Measurements from ENCODE around the gene PIGZ. TPM values are rescaled to one million over a fixed set of nuclear protein-coding genes. Genes with fewer than 3 reads are reported as not detected.

The PIGZ gene
- total and polyA plus RNA-seq, 4 donors = 1.4 to 5.5 (median 2.2) TPM

DNA sequence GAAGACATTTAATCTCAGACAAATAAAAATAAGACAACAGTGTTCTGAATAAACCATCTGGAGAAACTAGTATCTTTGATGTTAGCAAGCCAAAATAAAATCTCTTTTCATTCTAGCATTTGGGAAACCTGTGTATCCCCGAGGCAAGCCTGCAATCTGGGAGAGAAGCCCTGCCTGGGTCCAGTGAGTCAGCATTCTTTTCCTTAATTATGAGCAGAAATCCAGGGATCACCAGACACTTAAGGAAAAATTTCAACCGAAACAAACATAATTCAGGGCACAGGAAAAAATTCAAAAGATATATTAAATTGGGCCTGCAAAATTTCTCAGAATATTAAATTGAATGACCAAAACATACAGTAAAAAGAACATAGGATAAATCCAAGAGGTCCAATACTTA is 30.5 kb downstream of the PIGZ start:
- Histone ChIP-seq H3K36me3 (ENCODE audit: control insufficient read depth in 4 of 4, insufficient read depth in 4 of 4, low read length in 4 of 4) (peaks cover 15 to 42% (median 31%) of the 10 kb centered on the region in 4 donors), H3K27ac (ENCODE audit: low read depth in 1 of 2, low read length in 1 of 2) (no peak overlapping the region), H3K4me1 (ENCODE audit: control insufficient read depth in 5 of 5, insufficient read depth in 5 of 5, low read length in 5 of 5) (peaks cover 0 to 11% (median 3%) of the 10 kb centered on the region in 5 donors), H3K4me3 (no peak overlapping the region), H3K9me3 (ENCODE audit: control insufficient read depth in 4 of 4, insufficient read depth in 3 of 4, low read length in 3 of 4) (no peaks in the 10 kb centered on the region), H3K9ac (ENCODE audit: insufficient read depth in 1 of 2, low read length in 2 of 2) (no peak overlapping the region), H3K27me3 (ENCODE audit: control insufficient read depth in 3 of 3, insufficient read depth in 3 of 3, low read length in 2 of 3) (no peaks in the 10 kb centered on the region)
- TF ChIP-seq, protein P1, sequence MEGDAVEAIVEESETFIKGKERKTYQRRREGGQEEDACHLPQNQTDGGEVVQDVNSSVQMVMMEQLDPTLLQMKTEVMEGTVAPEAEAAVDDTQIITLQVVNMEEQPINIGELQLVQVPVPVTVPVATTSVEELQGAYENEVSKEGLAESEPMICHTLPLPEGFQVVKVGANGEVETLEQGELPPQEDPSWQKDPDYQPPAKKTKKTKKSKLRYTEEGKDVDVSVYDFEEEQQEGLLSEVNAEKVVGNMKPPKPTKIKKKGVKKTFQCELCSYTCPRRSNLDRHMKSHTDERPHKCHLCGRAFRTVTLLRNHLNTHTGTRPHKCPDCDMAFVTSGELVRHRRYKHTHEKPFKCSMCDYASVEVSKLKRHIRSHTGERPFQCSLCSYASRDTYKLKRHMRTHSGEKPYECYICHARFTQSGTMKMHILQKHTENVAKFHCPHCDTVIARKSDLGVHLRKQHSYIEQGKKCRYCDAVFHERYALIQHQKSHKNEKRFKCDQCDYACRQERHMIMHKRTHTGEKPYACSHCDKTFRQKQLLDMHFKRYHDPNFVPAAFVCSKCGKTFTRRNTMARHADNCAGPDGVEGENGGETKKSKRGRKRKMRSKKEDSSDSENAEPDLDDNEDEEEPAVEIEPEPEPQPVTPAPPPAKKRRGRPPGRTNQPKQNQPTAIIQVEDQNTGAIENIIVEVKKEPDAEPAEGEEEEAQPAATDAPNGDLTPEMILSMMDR (IDR thresholded peaks at IDR 0.05; ENCODE audit: control extremely low read depth, extremely low read depth) = no peak
- ATAC-seq (ENCODE audit: insufficient read depth, low FRiP score) = no peak
- DNase-seq = no peak
- WGBS, 2 donors = 91% methylated on average over 2 of the region's 2 CpGs

GRCh38 chr3:196936288-196936687 is 32.3 kb downstream of the PIGZ start:
- Histone ChIP-seq H3K9ac (ENCODE audit: insufficient read depth in 1 of 2, low read length in 2 of 2) (no peak overlapping the region), H3K4me1 (ENCODE audit: control insufficient read depth in 5 of 5, insufficient read depth in 5 of 5, low read length in 5 of 5) (peaks cover 0 to 9% (median 3%) of the 10 kb centered on the region in 5 donors), H3K4me3 (no peak overlapping the region), H3K9me3 (ENCODE audit: control insufficient read depth in 4 of 4, insufficient read depth in 3 of 4, low read length in 3 of 4) (peaks cover 0 to 2% (median 0%) of the 10 kb centered on the region in 4 donors), H3K27ac (ENCODE audit: low read depth in 1 of 2, low read length in 1 of 2) (no peak overlapping the region), H3K36me3 (ENCODE audit: control insufficient read depth in 4 of 4, insufficient read depth in 4 of 4, low read length in 4 of 4) (peaks cover 15 to 58% (median 37%) of the 10 kb centered on the region in 4 donors), H3K27me3 (ENCODE audit: control insufficient read depth in 3 of 3, insufficient read depth in 3 of 3, low read length in 2 of 3) (no peaks in the 10 kb centered on the region)
- ATAC-seq (ENCODE audit: insufficient read depth, low FRiP score) (no peak), DNase-seq (no peak)
- TF ChIP-seq, protein P1 (IDR thresholded peaks at IDR 0.05; ENCODE audit: control extremely low read depth, extremely low read depth) = no peak
- WGBS, 2 donors = 90 to 91% methylated on average over 3 of the region's 3 CpGs

DNA sequence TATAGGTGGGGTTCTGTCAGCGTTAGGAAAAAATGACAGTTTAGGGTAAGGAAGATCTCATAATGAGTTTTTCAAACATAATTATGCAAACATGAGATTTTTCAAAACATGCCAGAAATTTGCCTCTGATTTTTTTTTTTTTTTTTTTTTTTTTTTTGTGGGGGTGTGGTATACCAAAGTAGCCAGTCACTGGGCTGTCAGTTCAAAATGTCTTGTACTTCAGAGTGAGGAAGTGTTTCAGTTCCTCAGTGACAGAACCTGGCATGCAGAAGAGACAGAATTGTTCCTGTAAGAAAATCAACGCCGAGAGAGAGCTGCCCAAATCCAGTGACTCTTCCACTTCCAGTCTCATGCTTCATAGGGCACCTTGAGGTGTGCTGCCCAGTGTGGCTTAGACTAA is 36.0 kb downstream of the PIGZ start:
- DNase-seq = no peak
- peaks cover 0 to 2% (median 0%) of the 10 kb centered on the region in 4 donors for H3K9me3 ChIP-seq (ENCODE audit: control insufficient read depth in 4 of 4, insufficient read depth in 3 of 4, low read length in 3 of 4)
- no peaks in the 10 kb centered on the region for H3K4me1 ChIP-seq (ENCODE audit: control insufficient read depth in 5 of 5, insufficient read depth in 5 of 5, low read length in 5 of 5)
- TF ChIP-seq, protein P1 (IDR thresholded peaks at IDR 0.05; ENCODE audit: control extremely low read depth, extremely low read depth) = no peak
- no peak overlapping the region for H3K27ac ChIP-seq (ENCODE audit: low read depth in 1 of 2, low read length in 1 of 2)
- H3K9ac ChIP-seq (ENCODE audit: insufficient read depth in 1 of 2, low read length in 2 of 2) = no peak overlapping the region
- H3K4me3 ChIP-seq = no peak overlapping the region
- peaks cover 12 to 61% (median 39%) of the 10 kb centered on the region in 4 donors for H3K36me3 ChIP-seq (ENCODE audit: control insufficient read depth in 4 of 4, insufficient read depth in 4 of 4, low read length in 4 of 4)
- no peaks in the 10 kb centered on the region for H3K27me3 ChIP-seq (ENCODE audit: control insufficient read depth in 3 of 3, insufficient read depth in 3 of 3, low read length in 2 of 3)
- 81 to 89% methylated on average over 3 of the region's 3 CpGs for WGBS, 2 donors
- no peak for ATAC-seq (ENCODE audit: insufficient read depth, low FRiP score)

Data from lung (tissue), 12 donors.